GM12874 (cell line): ENCODE data around the gene CUX1.

ENCODE experiments used
- CTCF ChIP-seq: IDR thresholded peaks from 2 replicates; pipeline ENCODE4 v1.5.1; 2011; ENCODE audit warnings: low read depth, mild to moderate bottlenecking, control low read depth, low read length, moderate library complexity; ENCODE audit not compliant: insufficient read depth

The CUX1 gene

GRCh38 chr7:102305414-102306268, 488.2 kb downstream of the CUX1 start:
- TF ChIP-seq CTCF: no peak

- TF ChIP-seq CTCF: no peak
Observed at GRCh38 chr7:102306916-102307677, 489.7 kb downstream of the CUX1 start.

- no peak for TF ChIP-seq CTCF
Observed at GRCh38 chr7:102310414-102310815, 493.0 kb downstream of the CUX1 start.

- TF ChIP-seq CTCF: no peak
Observed at GRCh38 chr7:102312317-102312716, 494.9 kb downstream of the CUX1 start.

GRCh38 chr7:102313997-102314780, 496.8 kb downstream of the CUX1 start:
- TF ChIP-seq CTCF: no peak

- peak; percentile 29 for TF ChIP-seq CTCF
Observed at GRCh38 chr7:102317231-102318059, 500.0 kb downstream of the CUX1 start.
